ENCODE measurements around the gene TUBA4B.

- TF ChIP-seq CTCF (IDR thresholded peaks at IDR 0.05) = no peak
- no peak for TF ChIP-seq POLR2A (IDR thresholded peaks at IDR 0.05)
- TF ChIP-seq POLR2AphosphoS5 (IDR thresholded peaks at IDR 0.05) = no peak
Measured at GRCh38 chr2:219314804-219315468, 61.9 kb downstream of the TUBA4B start.
